HepG2 (cell line): ENCODE results near the gene PPP2R1B. TPM values are rescaled to one million over a fixed set of nuclear protein-coding genes. Genes with fewer than 3 reads are reported as not detected.

Source experiments
- ATAC-seq: fragments of 200-7000 bp; cut with Tn5 transposase; 3 replicates; pipeline ENCODE4 v1.9.1; 2020; ENCODE audit warnings: mild to moderate bottlenecking, moderate library complexity
- BruUV-seq: library from RNA; stranded (reverse); fragments of 400-500 nt; replicated peaks from 2 replicates; lab custom pipeline; 2021; lab: Mats Ljungman, UMichigan
- CTCF ChIA-PET: fragments of 300-600 bp; formaldehyde crosslinking; extraction: SDS; loops from one replicate; lab custom pipeline; 2021; ENCODE audit warnings: low total read pairs, inconsistent platforms, low intra/inter-chr PET ratio; lab: Yijun Ruan, JAX
- POLR2A ChIA-PET: fragments of 350-600 bp; sonication (Branson Sonifier 250); formaldehyde crosslinking; loops from one replicate; lab custom pipeline; 2020; ENCODE audit warnings: antibody characterized with exemption, inconsistent platforms; lab: Yijun Ruan, JAX
- DNase-seq: peaks from one replicate; pipeline ENCODE4 v3.0.0-alpha.2; 2015; ENCODE audit warnings: low spot score
- FAIRE-seq: peaks from 3 replicates; lab custom pipeline; 2011; peaks lifted over from hg19 to GRCh38; lab: Jason Lieb, UNC
- H2AFZ ChIP-seq: one replicate; pipeline ENCODE4 v1.6.1; 2011; ENCODE audit warnings: low read length, inconsistent platforms
- H3K27ac ChIP-seq: fragments of 300-600 bp; 3 replicates; pipeline ENCODE4 v1.8.0; 2011; ENCODE audit warnings: mixed run types, mild to moderate bottlenecking, mixed read lengths, low read length, inconsistent platforms; ENCODE audit not compliant: insufficient read depth; ENCODE audit errors: extremely low read length
- H3K27me3 ChIP-seq, 2 experiments: fragments of 200-600 bp in 1 of 2; 2 replicates in 1 of 2; 3 replicates in 1 of 2; pipeline versions ENCODE4 v1.6.0 to v1.8.0; 2011; ENCODE audit warnings: low read length in 2 of 2, mild to moderate bottlenecking in 2 of 2, moderate library complexity in 2 of 2, inconsistent platforms in 1 of 2; ENCODE audit not compliant: insufficient read depth in 2 of 2, control insufficient read depth in 1 of 2
- H3K36me3 ChIP-seq, 2 experiments: fragments of 200-600 bp in 1 of 2; replicated peaks in 1 of 2; 2 replicates in 1 of 2; 3 replicates in 1 of 2; pipeline versions ENCODE4 v1.5.1 to v1.8.0; 2011; ENCODE audit warnings: low read length in 2 of 2, inconsistent platforms in 1 of 2; ENCODE audit not compliant: insufficient read depth in 2 of 2, control insufficient read depth in 1 of 2
- H3K4me1 ChIP-seq: 2 replicates; pipeline ENCODE4 v1.5.1; 2012; ENCODE audit warnings: low read length, inconsistent platforms; ENCODE audit not compliant: insufficient read depth
- H3K4me2 ChIP-seq: 2 replicates; pipeline ENCODE4 v1.6.0; 2011; ENCODE audit warnings: low read depth, low read length, inconsistent platforms
- H3K4me3 ChIP-seq, 3 experiments: fragments of 200-600 bp in 1 of 3; sonication (generic), shearing (Covaris generic) in 1 of 3; replicated peaks in 1 of 3; 2 replicates each; pipeline ENCODE4 v1.5.1; 2011 to 2016; ENCODE audit warnings: low read length in 3 of 3, inconsistent platforms in 2 of 3, low read depth in 2 of 3, mild to moderate bottlenecking in 2 of 3, control low read depth in 1 of 3, mixed read lengths in 1 of 3; ENCODE audit not compliant: insufficient read depth in 1 of 3
- H3K79me2 ChIP-seq: one replicate; pipeline ENCODE4 v1.6.1; 2011; ENCODE audit warnings: low read length, inconsistent platforms; ENCODE audit not compliant: insufficient read depth
- H3K9ac ChIP-seq: 2 replicates; pipeline ENCODE4 v1.6.0; 2011; ENCODE audit warnings: mild to moderate bottlenecking, low read depth, low read length, inconsistent platforms; ENCODE audit not compliant: insufficient read depth
- H3K9me3 ChIP-seq: 2 replicates; pipeline ENCODE4 v1.5.1; 2012; ENCODE audit warnings: mild to moderate bottlenecking, low read length
- H4K20me1 ChIP-seq: 2 replicates; pipeline ENCODE4 v1.6.0; 2011; ENCODE audit warnings: inconsistent platforms, mild to moderate bottlenecking, low read length, moderate library complexity; ENCODE audit not compliant: insufficient read depth
- GFI1 ChIP-seq: sonication (generic); formaldehyde crosslinking; IDR thresholded peaks from 2 replicates; pipeline ENCODE4 v1.5.0; 2020; ENCODE audit warnings: missing genetic modification reagents, mild to moderate bottlenecking, borderline replicate concordance
- JARID2 ChIP-seq: sonication (generic); formaldehyde crosslinking; IDR thresholded peaks from 2 replicates; pipeline ENCODE4 v1.8.1; 2023; ENCODE audit warnings: missing genetic modification reagents, inconsistent platforms; ENCODE audit not compliant: insufficient replicate concordance
- UBTF ChIP-seq: sonication (generic); formaldehyde crosslinking; IDR thresholded peaks from 2 replicates; pipeline ENCODE4 v1.4.0; 2020; ENCODE audit warnings: mild to moderate bottlenecking, missing genetic modification reagents
- ZHX1 ChIP-seq: sonication (generic); formaldehyde crosslinking; IDR thresholded peaks from 2 replicates; pipeline ENCODE4 v1.8.1; 2022; ENCODE audit warnings: low read depth, mild to moderate bottlenecking, missing genetic modification reagents
- ZNF124 ChIP-seq: sonication (generic); formaldehyde crosslinking; IDR thresholded peaks from 2 replicates; pipeline ENCODE4 v1.4.0; 2020; ENCODE audit warnings: missing genetic modification reagents
- WGBS: methylation state at CpG from one replicate; pipeline ENCODE4 v1.1.6; 2017; ENCODE audit warnings: low lambda C conversion rate; 5-methylcytosine and 5-hydroxymethylcytosine counted together
- in situ Hi-C: cut with HindIII; loops from 2 replicates; pipeline ENCODE4 v1.10.0; 2017; ENCODE audit warnings: low pct_unique_long_range_greater_than_20kb; ENCODE audit not compliant: extremely low pct_ligation_motif_present
- intact Hi-C: fragments of 100-400 bp; cut with micrococcal nuclease; formaldehyde crosslinking; loops from one replicate; pipeline ENCODE4 v1.10.0; 2022; ENCODE audit not compliant: unreplicated experiment
- polyA plus RNA-seq, 8 experiments: library from polyadenylated mRNA; depleted of rRNA in 3 of 8; stranded (reverse) in 7 of 8; unstranded in 1 of 8; fragments of >200 nt; fragmentation: Illumina TruSeq in 4 of 8; extraction: Trizol in 4 of 8; gene quantifications; 2 replicates each; pipeline versions ENCODE4 v1.2.1 to v1.2.3, GENCODE V29; 2011 to 2016; ENCODE audit warnings: low read depth in 4 of 8, missing spikeins in 1 of 8, mixed read lengths in 1 of 8; ENCODE audit not compliant: insufficient read depth in 1 of 8
- total RNA-seq, 5 experiments: library from RNA; depleted of rRNA; stranded (reverse); fragments of >200 nt; fragmentation: Illumina TruSeq; extraction: Trizol; gene quantifications; 2 replicates each; pipeline ENCODE4 v1.2.3, GENCODE V29; 2016; ENCODE audit warnings: low read depth in 1 of 5
- TF ChIP-seq, protein P1 (sequence below): sonication (generic); formaldehyde crosslinking; IDR thresholded peaks from 2 replicates; pipeline ENCODE4 v1.5.0; 2020; ENCODE audit warnings: mild to moderate bottlenecking, missing genetic modification reagents
- TF ChIP-seq, protein P2 (sequence below): sonication (generic); formaldehyde crosslinking; IDR thresholded peaks from 2 replicates; pipeline ENCODE4 v1.8.1; 2023; ENCODE audit warnings: mild to moderate bottlenecking, moderate library complexity, missing genetic modification reagents

The PPP2R1B gene
- total and polyA plus RNA-seq, 2 of the 13 experiments (the other 11 are each of a cell fraction or from before 2014, with no cell fraction given): 22.1 to 56.8 TPM

DNA sequence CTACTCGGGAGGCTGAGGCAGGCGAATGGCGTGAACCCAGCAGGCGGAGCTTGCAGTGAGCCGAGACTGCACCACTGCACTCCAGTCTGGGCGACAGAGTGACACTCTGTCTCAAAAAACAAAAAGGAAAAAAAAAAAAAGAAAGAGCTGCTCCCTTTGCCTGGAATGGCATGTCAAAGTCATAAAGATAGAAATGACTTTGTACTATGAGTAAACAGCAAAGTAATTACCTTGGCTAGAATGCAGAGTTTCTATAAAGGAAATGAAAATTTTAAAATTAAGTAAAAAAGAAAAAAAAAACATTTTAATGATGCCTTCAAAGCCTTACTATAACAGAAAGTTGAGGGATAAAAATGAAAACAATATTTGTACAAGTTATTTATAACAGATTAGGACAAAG, 10.1 kb downstream of the PPP2R1B start:
- WGBS: 95% methylated on average over 6 of the region's 6 CpGs
- ATAC-seq (no peak), FAIRE-seq (no peak), DNase-seq (no peak)
- ChIA-PET POLR2A (interaction anchor here (1.1 kb wide), 1 partner anchor 10 kb away, joined by 6 read pairs; the partner anchor contains the start of gene PPP2R1B), CTCF (no interaction called here)
- Histone ChIP-seq H3K36me3 (peaks cover 15 to 62% of the 10 kb centered on the region in 2 experiments), H3K27ac (peak overlapping the region; percentile 53), H3K9me3 (no peaks in the 10 kb centered on the region), H3K9ac (no peak overlapping the region), H3K4me1 (peaks cover 24% of the 10 kb centered on the region), H3K27me3 (no peaks in the 10 kb centered on the region), H3K4me2 (no peak overlapping the region), H4K20me1 (no peaks in the 10 kb centered on the region), H3K4me3 (no peak overlapping the region), H3K79me2 (no peaks in the 10 kb centered on the region), H2AFZ (no peak overlapping the region)
- in situ Hi-C loops: no loop called here
- TF ChIP-seq, protein P1, sequence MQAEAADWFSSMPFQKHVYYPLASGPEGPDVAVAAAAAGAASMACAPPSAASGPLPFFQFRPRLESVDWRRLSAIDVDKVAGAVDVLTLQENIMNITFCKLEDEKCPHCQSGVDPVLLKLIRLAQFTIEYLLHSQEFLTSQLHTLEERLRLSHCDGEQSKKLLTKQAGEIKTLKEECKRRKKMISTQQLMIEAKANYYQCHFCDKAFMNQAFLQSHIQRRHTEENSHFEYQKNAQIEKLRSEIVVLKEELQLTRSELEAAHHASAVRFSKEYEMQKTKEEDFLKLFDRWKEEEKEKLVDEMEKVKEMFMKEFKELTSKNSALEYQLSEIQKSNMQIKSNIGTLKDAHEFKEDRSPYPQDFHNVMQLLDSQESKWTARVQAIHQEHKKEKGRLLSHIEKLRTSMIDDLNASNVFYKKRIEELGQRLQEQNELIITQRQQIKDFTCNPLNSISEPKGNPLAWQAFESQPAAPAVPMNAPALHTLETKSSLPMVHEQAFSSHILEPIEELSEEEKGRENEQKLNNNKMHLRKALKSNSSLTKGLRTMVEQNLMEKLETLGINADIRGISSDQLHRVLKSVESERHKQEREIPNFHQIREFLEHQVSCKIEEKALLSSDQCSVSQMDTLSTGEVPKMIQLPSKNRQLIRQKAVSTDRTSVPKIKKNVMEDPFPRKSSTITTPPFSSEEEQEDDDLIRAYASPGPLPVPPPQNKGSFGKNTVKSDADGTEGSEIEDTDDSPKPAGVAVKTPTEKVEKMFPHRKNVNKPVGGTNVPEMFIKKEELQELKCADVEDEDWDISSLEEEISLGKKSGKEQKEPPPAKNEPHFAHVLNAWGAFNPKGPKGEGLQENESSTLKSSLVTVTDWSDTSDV (CRISPR knock-in tag): no peak
- TF ChIP-seq ZHX1 (CRISPR knock-in tag) (no peak), UBTF (CRISPR knock-in tag) (no peak), ZNF124 (CRISPR knock-in tag) (no peak), GFI1 (CRISPR knock-in tag) (no peak), JARID2 (CRISPR knock-in tag) (no peak)
- TF ChIP-seq, protein P2, sequence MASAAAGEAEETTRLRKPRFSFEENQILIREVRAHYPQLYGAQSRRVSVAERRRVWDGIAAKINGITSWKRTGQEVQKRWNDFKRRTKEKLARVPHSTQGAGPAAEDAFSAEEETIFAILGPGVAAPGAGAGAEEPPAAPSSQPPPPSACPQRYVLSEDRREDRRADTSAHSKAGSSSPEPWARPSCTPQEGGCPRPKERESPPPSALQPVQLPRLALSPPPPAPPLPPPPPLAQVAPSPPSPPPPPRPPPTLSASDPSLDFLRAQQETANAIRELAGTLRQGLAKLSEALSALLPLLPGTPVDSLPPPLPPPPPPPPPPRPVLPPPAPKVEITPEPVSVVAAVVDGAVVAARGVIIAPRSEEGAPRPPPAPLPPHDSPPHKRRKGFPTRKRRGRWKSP (CRISPR knock-in tag): no peak
- intact Hi-C loops: no loop called here
- no TSS peak for BruUV-seq
